ENCODE measurements around the gene BEND7. TPM values are rescaled to one million over a fixed set of nuclear protein-coding genes. Genes with fewer than 3 reads are reported as not detected.

The BEND7 gene
- total and polyA plus RNA-seq, 8 donors, result 12.8 to 21.3 (median 19.6) TPM

DNA sequence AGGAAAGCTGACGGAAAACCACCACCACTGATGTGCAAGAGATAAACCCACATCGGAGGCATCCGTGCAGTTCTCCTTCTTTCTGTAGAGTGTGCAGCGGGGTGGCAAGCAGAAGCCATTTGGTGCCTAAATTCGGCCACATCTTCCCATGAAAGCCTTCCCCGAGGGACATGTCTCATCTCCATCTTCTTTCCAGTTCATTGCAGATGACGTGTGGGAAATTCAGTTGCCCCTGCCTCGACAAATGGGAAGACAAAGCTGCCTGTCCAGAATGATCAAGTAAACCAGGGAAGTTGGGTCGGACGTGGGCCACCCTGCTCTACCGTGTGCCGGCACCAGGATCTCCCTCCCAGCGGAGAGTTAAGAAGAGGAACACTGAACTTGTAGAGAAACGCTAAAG, 14.5 kb downstream of the BEND7 start:
- no peak overlapping the region for H3K27ac ChIP-seq
- TF ChIP-seq, protein P1, sequence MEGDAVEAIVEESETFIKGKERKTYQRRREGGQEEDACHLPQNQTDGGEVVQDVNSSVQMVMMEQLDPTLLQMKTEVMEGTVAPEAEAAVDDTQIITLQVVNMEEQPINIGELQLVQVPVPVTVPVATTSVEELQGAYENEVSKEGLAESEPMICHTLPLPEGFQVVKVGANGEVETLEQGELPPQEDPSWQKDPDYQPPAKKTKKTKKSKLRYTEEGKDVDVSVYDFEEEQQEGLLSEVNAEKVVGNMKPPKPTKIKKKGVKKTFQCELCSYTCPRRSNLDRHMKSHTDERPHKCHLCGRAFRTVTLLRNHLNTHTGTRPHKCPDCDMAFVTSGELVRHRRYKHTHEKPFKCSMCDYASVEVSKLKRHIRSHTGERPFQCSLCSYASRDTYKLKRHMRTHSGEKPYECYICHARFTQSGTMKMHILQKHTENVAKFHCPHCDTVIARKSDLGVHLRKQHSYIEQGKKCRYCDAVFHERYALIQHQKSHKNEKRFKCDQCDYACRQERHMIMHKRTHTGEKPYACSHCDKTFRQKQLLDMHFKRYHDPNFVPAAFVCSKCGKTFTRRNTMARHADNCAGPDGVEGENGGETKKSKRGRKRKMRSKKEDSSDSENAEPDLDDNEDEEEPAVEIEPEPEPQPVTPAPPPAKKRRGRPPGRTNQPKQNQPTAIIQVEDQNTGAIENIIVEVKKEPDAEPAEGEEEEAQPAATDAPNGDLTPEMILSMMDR (IDR thresholded peaks at IDR 0.05), result no peak
- no peak for DNase-seq
- no peaks in the 10 kb centered on the region for H3K4me1 ChIP-seq
- intact Hi-C loops (cut with DNase I), result no loop called here
- no peak overlapping the region for H3K4me3 ChIP-seq
- H3K27me3 ChIP-seq, result no peaks in the 10 kb centered on the region
- H3K36me3 ChIP-seq, result peaks cover 0 to 3% of the 10 kb centered on the region in 2 donors
- ATAC-seq, result no peak
- no peaks in the 10 kb centered on the region for H3K9me3 ChIP-seq

DNA sequence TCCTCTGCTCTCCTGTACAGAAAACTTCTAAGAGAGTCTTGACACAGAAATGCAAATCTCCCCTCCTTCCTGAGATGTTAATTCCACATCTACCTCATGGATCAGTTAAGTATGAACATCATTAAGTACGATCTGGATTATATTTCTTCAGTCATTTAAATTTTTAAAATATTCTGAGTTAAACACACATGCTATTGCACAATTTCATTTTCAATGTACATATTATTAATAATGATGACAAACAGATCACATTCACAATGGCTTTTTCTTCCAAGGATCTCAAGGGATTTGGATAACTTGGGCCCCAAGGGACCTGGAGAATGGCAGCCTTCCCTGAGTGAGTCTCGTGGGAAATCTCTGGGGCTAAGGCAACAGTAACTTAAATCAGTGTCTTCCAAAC, 16.2 kb downstream of the BEND7 start:
- Histone ChIP-seq H3K4me1 (no peaks in the 10 kb centered on the region), H3K36me3 (peaks cover 0 to 3% of the 10 kb centered on the region in 2 donors), H3K27me3 (no peaks in the 10 kb centered on the region), H3K27ac (no peak overlapping the region), H3K9me3 (no peaks in the 10 kb centered on the region), H3K4me3 (no peak overlapping the region)
- no peak for ATAC-seq
- TF ChIP-seq, protein P1 (IDR thresholded peaks at IDR 0.05), result no peak
- intact Hi-C loops (cut with DNase I), result no loop called here
- DNase-seq, result no peak

DNA sequence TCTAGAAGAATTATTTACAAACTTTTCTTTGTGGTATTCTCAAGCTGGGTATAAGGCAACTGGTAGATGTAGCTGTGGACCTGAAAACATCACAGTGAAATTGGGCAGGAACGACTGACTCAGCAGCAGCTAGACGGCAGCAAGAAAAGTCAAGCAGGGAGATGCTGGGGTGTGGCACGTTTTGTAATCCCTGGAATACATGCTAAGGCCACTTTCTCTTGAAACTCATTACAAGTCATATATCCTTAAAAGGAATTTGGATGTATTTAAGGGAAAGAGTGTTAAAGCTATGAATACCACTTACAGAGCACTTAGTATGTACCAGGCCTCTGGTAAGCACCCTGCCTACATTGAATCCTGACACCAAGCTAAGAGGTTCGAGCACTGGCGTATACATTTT, 17.4 kb downstream of the BEND7 start:
- ATAC-seq (no peak), DNase-seq (no peak)
- H3K27ac ChIP-seq, result no peak overlapping the region
- H3K36me3 ChIP-seq, result peaks cover 0 to 3% of the 10 kb centered on the region in 2 donors
- H3K9me3 ChIP-seq, result no peaks in the 10 kb centered on the region
- no peaks in the 10 kb centered on the region for H3K27me3 ChIP-seq
- H3K4me1 ChIP-seq, result no peaks in the 10 kb centered on the region
- TF ChIP-seq, protein P1 (IDR thresholded peaks at IDR 0.05), result no peak
- intact Hi-C loops (cut with DNase I), result no loop called here
- H3K4me3 ChIP-seq, result no peak overlapping the region

DNA sequence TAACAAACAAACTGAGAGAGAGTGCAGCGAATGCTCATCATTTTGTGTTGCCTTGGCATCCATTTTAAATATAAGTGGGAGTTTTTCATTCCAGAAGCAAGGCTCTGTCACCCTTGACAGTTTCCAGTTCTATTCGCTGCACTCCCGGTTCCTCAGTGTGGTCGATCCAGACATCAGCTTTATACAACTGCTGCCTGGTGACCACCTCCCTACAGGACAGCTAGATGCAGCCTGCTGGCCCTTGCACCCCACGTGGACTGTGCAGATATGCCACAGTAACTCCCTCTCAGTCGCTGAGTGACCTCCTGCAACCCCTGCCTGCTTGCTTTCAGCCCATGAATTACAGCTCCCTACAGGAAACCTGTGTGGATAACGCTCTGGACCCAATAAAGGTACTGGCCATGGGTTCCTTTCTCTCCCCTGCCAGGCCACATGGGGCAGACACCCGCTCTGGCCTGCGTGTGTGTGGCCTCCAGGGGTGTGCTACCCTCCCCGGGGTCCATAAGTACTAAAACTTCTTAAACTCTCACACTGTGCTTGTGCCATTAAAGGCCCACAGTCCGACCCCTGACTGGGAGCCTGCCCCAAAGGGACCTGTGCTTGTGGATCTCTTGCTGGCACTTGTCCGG, 23.6 kb downstream of the BEND7 start:
- ATAC-seq (no peak), DNase-seq (no peak)
- Histone ChIP-seq H3K9me3 (no peaks in the 10 kb centered on the region), H3K27ac (no peak overlapping the region), H3K4me1 (no peaks in the 10 kb centered on the region), H3K27me3 (no peaks in the 10 kb centered on the region), H3K4me3 (no peak overlapping the region), H3K36me3 (no peaks in the 10 kb centered on the region)
- TF ChIP-seq, protein P1 (IDR thresholded peaks at IDR 0.05), result no peak
- intact Hi-C loops (cut with DNase I), result no loop called here

DNA sequence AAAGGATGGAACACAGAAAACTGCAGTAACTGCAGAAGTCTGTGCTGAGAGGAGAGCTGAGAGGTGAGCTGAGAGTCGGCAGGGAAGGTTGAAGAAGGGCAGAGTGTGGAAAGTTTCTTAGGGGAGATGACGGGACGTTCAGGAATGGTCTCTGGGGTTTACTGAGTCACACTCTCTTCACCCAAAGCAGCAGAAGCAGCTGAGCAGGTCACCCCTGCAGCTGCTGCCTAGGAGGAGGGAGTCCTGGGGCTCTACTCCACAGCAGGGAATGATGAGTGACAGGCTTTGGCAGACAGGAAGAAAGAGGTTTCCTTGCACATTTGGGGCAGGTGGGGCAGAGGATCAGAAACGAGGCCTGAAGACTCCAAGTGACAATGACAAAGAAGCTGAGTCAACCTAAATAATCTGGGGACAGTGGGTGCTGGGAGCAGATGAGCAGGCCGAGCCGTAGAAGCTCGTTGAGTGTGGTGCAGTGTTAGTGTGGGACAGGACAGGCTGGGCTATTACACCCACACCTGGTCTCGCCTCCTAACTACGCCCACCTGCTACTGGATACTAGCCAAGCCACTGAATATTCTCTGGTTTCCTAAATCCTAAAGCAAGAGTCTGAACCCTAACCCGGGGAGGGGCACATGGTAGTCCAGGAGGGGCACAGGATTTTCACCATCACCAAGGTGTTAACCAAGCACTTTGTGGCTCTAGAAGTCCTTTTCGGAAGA, 24.9 kb downstream of the BEND7 start:
- ATAC-seq, result no peak
- no peak for DNase-seq
- Histone ChIP-seq H3K27ac (no peak overlapping the region), H3K4me1 (no peaks in the 10 kb centered on the region), H3K27me3 (no peaks in the 10 kb centered on the region), H3K36me3 (no peaks in the 10 kb centered on the region), H3K9me3 (no peaks in the 10 kb centered on the region), H3K4me3 (no peak overlapping the region)
- intact Hi-C loops (cut with DNase I), result no loop called here
- TF ChIP-seq, protein P1 (IDR thresholded peaks at IDR 0.05), result no peak
